IMR-90 (cell line): Measurements from ENCODE around the gene ACOT7.
A peak's percentile ranks its signal among the peaks of the same experiment; 100 is the strongest.

Experiments
- BHLHE40 ChIP-seq: fragments of 150-350 bp; IDR thresholded peaks from 2 replicates; pipeline ENCODE4 v1.6.1; 2016; ENCODE audit warnings: mild to moderate bottlenecking, low read depth, low read length
- CHD1 ChIP-seq: IDR thresholded peaks from 2 replicates; pipeline ENCODE4 v1.6.1; 2012; ENCODE audit warnings: low read depth, low read length, improper control_type of control experiment
- CTCF ChIP-seq: conservative IDR thresholded peaks from 2 replicates; pipeline ENCODE4 v1.5.1; 2012; ENCODE audit warnings: mild to moderate bottlenecking, low read depth, low read length, improper control_type of control experiment
- ELK1 ChIP-seq: fragments of 150-350 bp; IDR thresholded peaks from 2 replicates; pipeline ENCODE4 v1.6.1; 2016; ENCODE audit warnings: low read depth, mild to moderate bottlenecking, low read length, moderate library complexity, borderline replicate concordance
- MAZ ChIP-seq: IDR thresholded peaks from 2 replicates; pipeline ENCODE4 v1.6.1; 2012; ENCODE audit warnings: low read depth, mild to moderate bottlenecking, low read length, improper control_type of control experiment, moderate library complexity, borderline replicate concordance
- MXI1 ChIP-seq: IDR thresholded peaks from 2 replicates; pipeline ENCODE4 v1.6.1; 2012; ENCODE audit warnings: low read depth, mild to moderate bottlenecking, low read length, moderate library complexity, borderline replicate concordance
- POLR2A ChIP-seq: IDR thresholded peaks from 2 replicates; pipeline ENCODE4 v1.6.1; 2012; ENCODE audit warnings: mild to moderate bottlenecking, low read depth, low read length
- RAD21 ChIP-seq: IDR thresholded peaks from 2 replicates; pipeline ENCODE4 v1.6.1; 2012; ENCODE audit warnings: low read length, improper control_type of control experiment
- RFX5 ChIP-seq: IDR thresholded peaks from 2 replicates; pipeline ENCODE4 v1.8.0; 2012; ENCODE audit warnings: low read depth, mild to moderate bottlenecking, low read length, moderate library complexity
- SMC3 ChIP-seq: fragments of 150-350 bp; IDR thresholded peaks from 2 replicates; pipeline ENCODE4 v1.6.1; 2016; ENCODE audit warnings: low read depth, mild to moderate bottlenecking, antibody characterized with exemption, low read length, moderate library complexity
- USF2 ChIP-seq: fragments of 150-350 bp; IDR thresholded peaks from 2 replicates; pipeline ENCODE4 v1.6.1; 2017; ENCODE audit warnings: mild to moderate bottlenecking, antibody characterized with exemption, low read length, low read depth

- TF ChIP-seq CTCF, result 0 out of 2 replicates have a peak, but pooled peaks have one; percentile 24
- TF ChIP-seq MXI1, result no peak
- no peak for TF ChIP-seq CHD1
- TF ChIP-seq RAD21, result no peak
- TF ChIP-seq POLR2A, result no peak
- TF ChIP-seq USF2, result no peak
- TF ChIP-seq MAZ, result no peak
- TF ChIP-seq RFX5, result no peak
- TF ChIP-seq ELK1, result no peak
- TF ChIP-seq BHLHE40, result 0 out of 2 replicates have a peak, but pooled peaks have one; percentile 14
- TF ChIP-seq SMC3, result no peak
These were observed 46.9 kb upstream of the ACOT7 start for GRCh38 chr1:6440198-6441126.
